GM12801 (cell line): ENCODE data around the gene NCOR1.

Experiments used
- CTCF ChIP-seq: IDR thresholded peaks from one replicate; pipeline ENCODE4 v1.5.1; 2011; ENCODE audit warnings: control low read depth; ENCODE audit not compliant: insufficient read length; ENCODE audit errors: extremely low read depth

The NCOR1 gene

GRCh38 chr17:16141685-16142084 lies 73.6 kb downstream of the NCOR1 start:
- TF ChIP-seq CTCF = no peak

GRCh38 chr17:16140854-16141253 lies 74.5 kb downstream of the NCOR1 start:
- TF ChIP-seq CTCF = no peak

- TF ChIP-seq CTCF = no peak
Observed at GRCh38 chr17:16135461-16135860, 79.9 kb downstream of the NCOR1 start.

- TF ChIP-seq CTCF = no peak
Observed at GRCh38 chr17:16131593-16131992, 83.7 kb downstream of the NCOR1 start.

- TF ChIP-seq CTCF = no peak
Observed at GRCh38 chr17:16129441-16130205, 85.7 kb downstream of the NCOR1 start.

GRCh38 chr17:16123531-16123930 lies 91.8 kb downstream of the NCOR1 start:
- no peak for TF ChIP-seq CTCF

DNA sequence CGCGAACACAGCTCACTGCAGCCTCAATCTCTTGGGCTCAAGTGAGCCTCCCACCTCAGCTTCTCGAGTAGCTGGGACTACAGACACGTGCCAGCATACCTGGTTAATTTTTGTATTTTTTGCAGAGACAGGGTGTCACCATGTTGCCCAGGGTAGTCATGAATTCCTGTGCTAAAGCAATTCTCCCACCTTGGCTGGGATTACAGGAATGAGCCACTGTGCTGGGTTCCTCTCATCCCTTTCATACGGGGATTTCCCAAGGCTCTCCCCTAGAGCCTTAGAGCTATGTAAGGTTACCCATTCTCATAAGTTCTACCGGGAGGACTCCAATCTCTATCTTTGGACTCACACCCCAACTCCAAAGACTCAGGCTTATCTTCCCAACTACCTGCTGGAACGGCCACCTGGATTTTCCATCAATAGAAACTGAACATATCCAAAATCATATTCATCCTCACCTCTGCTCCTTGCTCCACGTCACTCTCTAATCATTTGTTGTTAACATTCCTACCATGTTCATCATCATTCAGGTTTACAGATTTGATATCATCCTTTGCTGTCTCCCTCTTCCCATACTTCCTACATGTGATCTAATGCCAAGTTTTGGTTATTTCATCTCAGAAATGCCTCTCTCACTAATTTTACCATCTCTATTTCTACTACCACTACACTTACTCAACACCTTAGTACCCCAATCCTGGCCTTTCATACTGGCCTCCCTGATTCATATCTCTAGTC lies 92.5 kb downstream of the NCOR1 start:
- no peak for TF ChIP-seq CTCF
